Left lobe of liver (tissue), 2 donors: ENCODE results near the gene PARP12. TPM values are rescaled to one million over a fixed set of nuclear protein-coding genes. Genes with fewer than 3 reads are reported as not detected.
A peak's percentile ranks its signal among the peaks of the same experiment; 100 is the strongest.

Experiments used
- ATAC-seq: fragments of 200-7000 bp; cut with Tn5 transposase; one replicate; pipeline ENCODE4 v1.9.1; 2020; ENCODE audit warnings: mild to moderate bottlenecking, moderate library complexity
- DNase-seq: peaks from one replicate; pipeline ENCODE4 v3.0.0-alpha.2; 2020; ENCODE audit warnings: low spot score
- total RNA-seq: library from RNA; stranded (reverse); gene quantifications from one replicate; pipeline ENCODE4 v1.2.1, GENCODE V29; 2021
- donor health status: DM: no; HTN: no; CAD: no; lungs with moderate emphysema.
- donor health status: DM: no; HTN: yes; CAD: no.

PARP12 gene
- total RNA-seq, 1 donor from 2014 or later, result 17.8 TPM

DNA sequence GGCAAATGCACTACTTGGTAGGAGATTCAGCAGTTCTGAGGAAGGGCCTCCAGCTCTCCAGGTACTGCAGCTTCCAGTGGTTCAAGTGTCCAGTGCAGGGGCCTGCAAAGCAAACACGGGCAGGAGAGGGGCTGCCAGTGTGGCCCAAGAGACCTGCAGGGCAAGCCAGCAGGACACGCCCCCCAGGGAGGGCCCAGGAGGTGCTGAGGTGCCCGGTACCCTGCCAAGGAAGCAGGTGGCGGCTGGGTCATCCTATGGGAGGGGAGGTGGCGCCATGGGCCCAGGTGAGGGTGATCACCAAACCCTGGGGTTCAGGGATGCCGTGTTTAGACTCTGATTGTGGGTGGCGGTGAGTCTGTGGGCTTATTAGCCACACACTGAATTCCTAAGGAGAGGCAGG is 45.7 kb downstream of the PARP12 start:
- ATAC-seq (no peak), DNase-seq (no peak)

DNA sequence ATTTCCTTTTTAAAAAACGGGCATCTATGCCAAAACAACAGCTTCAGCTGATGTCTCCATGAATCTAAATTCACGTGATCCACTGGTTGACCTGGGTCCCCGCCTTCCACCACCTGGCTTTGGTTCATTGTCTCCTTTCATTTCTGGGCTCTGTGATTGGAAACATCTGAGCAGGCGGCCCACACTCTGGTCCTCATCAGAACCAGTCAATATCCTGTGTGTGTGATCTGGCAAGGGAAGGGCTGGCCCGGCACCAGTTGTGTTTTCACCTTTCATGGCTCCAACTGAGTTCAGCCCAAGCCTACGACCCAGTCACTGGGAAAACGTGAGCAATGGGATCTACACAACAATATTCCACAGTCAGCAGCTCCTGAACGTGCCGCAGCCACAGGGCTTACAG is 46.2 kb downstream of the PARP12 start:
- ATAC-seq, result peak; percentile 71
- DNase-seq, result no peak

DNA sequence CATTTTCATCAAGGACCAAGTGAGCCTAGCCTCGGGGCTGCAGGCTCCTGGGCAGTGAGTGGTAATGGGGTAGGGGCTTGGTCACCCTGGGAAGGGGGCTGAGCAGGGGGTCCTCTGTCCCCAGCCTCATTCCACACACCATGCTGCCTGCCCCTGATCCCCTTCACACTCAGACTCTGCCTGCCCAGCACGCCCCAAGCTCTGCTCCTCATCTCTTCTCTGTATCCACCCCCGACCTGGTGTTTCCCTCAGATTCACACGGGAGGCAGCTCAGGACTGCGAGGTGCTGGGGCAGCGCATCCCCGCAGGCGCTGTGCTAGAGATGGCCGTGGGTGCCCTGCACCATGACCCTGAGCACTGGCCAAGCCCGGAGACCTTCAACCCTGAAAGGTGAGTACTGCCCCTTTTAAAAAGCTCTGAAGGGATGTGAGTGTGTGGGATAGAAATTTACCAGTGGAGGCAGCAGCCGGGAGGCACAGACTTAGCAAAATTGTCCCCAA is 47.2 kb downstream of the PARP12 start:
- DNase-seq (no peak), ATAC-seq (no peak)

DNA sequence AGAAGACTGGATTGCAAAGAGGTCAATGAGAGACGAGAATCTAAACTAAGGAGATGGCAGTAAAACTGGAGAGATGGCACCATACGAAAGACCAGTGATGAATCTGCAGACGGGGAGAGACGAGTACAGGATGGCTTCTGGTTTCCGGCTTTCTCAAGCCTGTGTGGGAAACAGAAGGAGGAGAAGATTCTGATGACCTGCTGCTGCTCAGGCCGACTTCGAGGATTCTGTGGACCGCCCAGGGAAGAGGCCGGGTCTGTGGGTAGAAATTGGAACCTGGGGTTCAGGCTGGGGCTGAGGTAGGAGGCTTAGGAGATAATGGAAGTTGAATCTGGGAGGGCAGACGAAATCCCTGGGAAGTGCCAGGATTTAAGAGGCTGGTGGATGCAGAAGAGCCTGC is 48.6 kb downstream of the PARP12 start:
- no peak for DNase-seq
- no peak for ATAC-seq

GRCh38 chr7:140013676-140014075 is 49.1 kb downstream of the PARP12 start:
- ATAC-seq (no peak), DNase-seq (no peak)

GRCh38 chr7:140010194-140010895 is 52.4 kb downstream of the PARP12 start:
- DNase-seq (no peak), ATAC-seq (no peak)

GRCh38 chr7:140009735-140010134 is 53.0 kb downstream of the PARP12 start:
- no peak for DNase-seq
- ATAC-seq, result no peak

GRCh38 chr7:140008755-140009610 is 53.8 kb downstream of the PARP12 start:
- peak; percentile 73 for ATAC-seq
- peak; percentile 71 for DNase-seq

- ATAC-seq (no peak), DNase-seq (no peak)
Observed at GRCh38 chr7:140007051-140007690, 55.6 kb downstream of the PARP12 start.

- no peak for DNase-seq
- ATAC-seq, result no peak
Observed at GRCh38 chr7:140006600-140006999, 56.2 kb downstream of the PARP12 start.

GRCh38 chr7:140005754-140006503 is 56.8 kb downstream of the PARP12 start:
- DNase-seq, result peak; percentile 86
- peak; percentile 90 for ATAC-seq

- DNase-seq, result no peak
Observed at GRCh38 chr7:140005341-140005740, 57.4 kb downstream of the PARP12 start.

GRCh38 chr7:140004672-140005071 is 58.1 kb downstream of the PARP12 start:
- no peak for DNase-seq
- no peak for ATAC-seq

More at GRCh38 chr7:140005341-140005740, 57.4 kb downstream of the PARP12 start:
- ATAC-seq, result no peak

DNA sequence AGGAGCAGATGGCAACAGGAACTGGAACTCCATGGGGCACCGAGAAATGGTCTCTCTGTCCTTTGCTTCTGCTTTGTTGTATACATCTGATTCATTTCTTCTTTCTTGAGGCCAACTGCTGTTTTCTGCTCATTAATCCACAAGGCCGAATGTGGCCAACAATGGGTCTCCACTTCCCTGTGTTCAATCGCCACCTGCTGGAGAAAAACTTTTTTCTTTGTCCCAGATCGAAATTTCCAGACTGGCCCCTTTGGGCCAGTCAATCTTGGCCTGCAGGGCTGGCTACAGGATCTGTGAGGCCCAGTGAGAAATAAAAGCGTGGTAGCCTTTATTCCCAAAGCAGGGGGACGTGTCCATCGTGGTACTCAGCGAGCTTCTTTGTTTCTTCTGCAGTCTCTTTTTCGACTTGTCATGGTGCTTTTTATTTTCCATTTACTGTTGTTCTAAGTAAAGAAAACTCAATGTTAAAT is 58.8 kb downstream of the PARP12 start:
- DNase-seq, result no peak
- peak; percentile 39 for ATAC-seq

DNA sequence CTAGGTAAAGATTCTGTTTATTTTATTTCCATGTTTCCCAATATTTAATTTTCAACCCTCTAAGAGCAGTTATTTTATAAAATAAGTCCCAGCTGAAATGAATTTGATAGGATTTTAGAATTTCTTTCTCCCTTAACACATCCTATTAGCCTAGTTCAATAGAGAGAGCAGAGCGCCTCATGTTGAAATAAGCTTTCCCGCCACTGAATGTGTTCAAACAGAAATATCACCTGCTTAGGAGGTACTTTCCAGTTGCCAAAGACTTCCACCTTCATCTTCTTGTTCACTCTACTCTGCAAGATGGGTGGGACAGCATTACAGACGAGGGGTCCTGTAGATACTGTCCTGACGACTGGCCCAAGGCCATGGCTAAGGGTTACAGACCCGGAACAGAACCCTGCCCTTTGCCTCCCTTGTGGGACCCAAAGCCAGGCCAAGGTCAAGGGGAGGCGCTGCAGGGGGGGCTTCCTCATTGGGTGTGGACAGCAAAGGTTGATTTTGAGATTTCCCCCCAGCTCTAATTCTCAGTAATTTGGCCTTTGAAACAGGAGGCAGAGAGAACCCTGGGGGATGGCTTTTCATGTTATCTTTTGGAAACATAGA is 62.0 kb downstream of the PARP12 start:
- no peak for ATAC-seq
- no peak for DNase-seq

DNA sequence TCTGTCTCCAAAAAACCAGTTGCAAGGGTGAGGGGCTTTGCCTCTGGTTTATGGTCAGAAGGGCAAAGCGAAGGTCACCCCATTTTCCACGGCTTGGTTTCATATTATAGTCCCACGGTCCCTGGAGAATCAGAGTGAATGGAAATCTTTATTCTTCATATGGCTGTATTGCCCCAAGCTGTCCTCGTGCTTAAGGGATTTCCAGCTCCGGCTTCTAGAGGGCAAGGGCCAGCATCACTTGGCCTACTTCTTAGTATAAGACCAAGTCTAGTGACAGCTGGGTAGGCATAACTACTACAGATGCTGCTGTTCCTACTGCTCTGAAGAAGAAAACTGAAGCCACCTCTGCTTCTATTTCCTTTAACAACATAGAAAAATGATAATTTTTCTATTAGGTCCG is 63.2 kb downstream of the PARP12 start:
- no peak for DNase-seq

DNA sequence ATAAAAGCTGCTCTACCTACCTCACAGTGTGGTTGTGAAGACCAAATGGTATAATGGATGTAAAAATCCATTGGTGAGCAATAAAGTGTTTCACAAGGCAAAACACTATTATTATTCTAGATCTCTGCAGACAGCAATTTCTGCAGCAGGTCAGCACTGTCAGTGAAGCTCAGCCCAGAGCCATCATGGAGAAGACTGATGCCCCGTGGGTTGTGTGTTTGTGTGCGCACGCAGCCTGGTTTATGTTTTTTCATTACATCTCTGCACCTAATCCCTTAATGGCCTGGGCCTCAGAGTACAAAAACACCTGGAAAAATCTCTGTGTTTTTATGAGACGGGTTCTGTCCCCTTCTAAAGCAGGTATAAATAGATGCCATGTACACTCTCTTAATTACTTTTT is 64.2 kb downstream of the PARP12 start:
- DNase-seq (no peak), ATAC-seq (no peak)

More for the DNA sequence above, 63.2 kb downstream of the PARP12 start:
- ATAC-seq, result no peak

DNA sequence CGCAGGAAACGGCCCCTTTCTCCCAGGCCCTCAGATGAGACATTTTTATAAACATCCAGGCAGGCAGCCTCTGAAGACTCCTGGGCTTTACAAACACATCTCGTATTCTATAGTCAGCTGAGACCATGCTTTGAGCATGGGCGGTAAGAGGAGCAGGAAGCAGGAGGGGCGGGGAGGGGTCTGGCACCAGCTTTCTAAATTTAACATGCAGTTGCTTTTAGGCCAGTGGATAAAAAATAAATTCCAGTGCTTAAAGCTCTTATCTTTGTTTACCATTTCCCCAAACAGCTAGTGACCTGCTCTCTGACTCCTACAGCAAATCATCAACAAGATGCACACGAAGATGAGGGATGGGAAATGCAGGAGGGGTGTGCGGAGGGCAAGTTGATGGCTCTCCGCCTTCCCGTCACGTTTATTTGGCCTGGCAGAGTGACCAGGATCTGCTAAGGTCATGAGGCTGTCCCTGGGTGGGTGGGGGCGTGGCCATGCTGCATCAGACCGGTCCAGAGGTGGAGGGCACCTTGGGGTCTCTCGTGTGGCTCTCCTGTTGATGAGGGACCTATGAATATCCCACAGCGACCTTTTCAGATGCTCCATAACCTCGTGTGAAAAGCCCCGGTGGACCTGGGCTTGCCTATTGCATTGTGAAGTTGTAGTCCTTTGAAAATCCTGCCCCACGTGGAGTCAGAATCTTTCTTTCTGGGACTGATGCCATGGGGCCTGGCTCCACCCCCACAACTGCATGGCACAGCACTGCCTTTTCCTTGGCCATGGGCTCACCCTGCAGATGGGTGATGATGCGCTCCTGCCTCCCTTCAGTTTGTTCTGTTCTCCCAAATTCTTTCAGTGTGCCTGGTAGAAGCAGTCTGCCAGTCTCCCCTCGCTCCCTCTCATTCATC is 67.5 kb downstream of the PARP12 start:
- ATAC-seq, result peak; percentile 93
- peak; percentile 68 for DNase-seq

GRCh38 chr7:139994356-139994755 is 68.4 kb downstream of the PARP12 start:
- ATAC-seq (no peak), DNase-seq (no peak)
